GM12878 (cell line): ENCODE results near the gene ARFIP1. TPM values are rescaled to one million over a fixed set of nuclear protein-coding genes. Genes with fewer than 3 reads are reported as not detected.

Source experiments
- ATAC-seq: fragments of 200-7000 bp; cut with Tn5 transposase; 3 replicates; pipeline ENCODE4 v1.9.1; 2020; ENCODE audit warnings: mild to moderate bottlenecking, moderate library complexity
- BruUV-seq: library from RNA; stranded (reverse); fragments of 400-500 nt; replicated peaks from 2 replicates; lab custom pipeline; 2021; lab: Mats Ljungman, UMichigan
- CTCF ChIA-PET: fragments of 300-600 bp; sonication (Branson Sonifier 250); formaldehyde crosslinking; extraction: SDS; loops from one replicate; lab custom pipeline; 2021; ENCODE audit warnings: inconsistent platforms; lab: Yijun Ruan, JAX
- POLR2A ChIA-PET: fragments of 350-600 bp; formaldehyde crosslinking; extraction: SDS; loops from one replicate; lab custom pipeline; 2021; ENCODE audit warnings: inconsistent platforms; lab: Charles Lee
- RAD21 ChIA-PET: fragments of 300-600 bp; sonication (Branson Sonifier 250); formaldehyde crosslinking; loops from one replicate; lab custom pipeline; 2023; ENCODE audit warnings: antibody characterized with exemption; ENCODE audit not compliant: unreplicated experiment; lab: Charles Lee
- SMC1A ChIA-PET: fragments of 300-600 bp; sonication (Branson Sonifier 250); formaldehyde crosslinking; loops from one replicate; lab custom pipeline; 2023; ENCODE audit not compliant: unreplicated experiment, uncharacterized antibody; lab: Charles Lee
- DNase-seq: peaks from one replicate; pipeline ENCODE4 v3.0.0-alpha.2; 2011; ENCODE audit warnings: low read depth, low spot score
- FAIRE-seq: peaks from 3 replicates; lab custom pipeline; 2011; peaks lifted over from hg19 to GRCh38; lab: Jason Lieb, UNC
- H2AFZ ChIP-seq: 2 replicates; pipeline ENCODE4 v1.6.0; 2011; ENCODE audit warnings: low read depth, low read length, control low read depth; ENCODE audit not compliant: control insufficient read depth
- H3K27ac ChIP-seq: 2 replicates; pipeline ENCODE4 v1.5.1; 2011; ENCODE audit warnings: control low read depth; ENCODE audit not compliant: control insufficient read depth, insufficient read depth
- H3K27me3 ChIP-seq, 2 experiments: replicated peaks in 1 of 2; 2 replicates each; pipeline versions ENCODE4 v1.6.0 to v1.6.1; 2011; ENCODE audit warnings: low read length in 1 of 2; ENCODE audit not compliant: control insufficient read depth in 2 of 2, insufficient read depth in 2 of 2
- H3K36me3 ChIP-seq, 2 experiments: 2 replicates each; pipeline ENCODE4 v1.5.1; 2011; ENCODE audit warnings: low read length in 1 of 2; ENCODE audit not compliant: control insufficient read depth in 2 of 2, insufficient read depth in 2 of 2
- H3K4me1 ChIP-seq: 2 replicates; pipeline ENCODE4 v1.6.1; 2011; ENCODE audit warnings: mild to moderate bottlenecking, low read length, moderate library complexity, mixed read lengths; ENCODE audit not compliant: control insufficient read depth, insufficient read depth
- H3K4me2 ChIP-seq: 2 replicates; pipeline ENCODE4 v1.6.0; 2011; ENCODE audit warnings: control low read depth; ENCODE audit not compliant: control insufficient read depth, insufficient read depth
- H3K4me3 ChIP-seq: fragments of 200-600 bp; sonication (generic); 2 replicates; pipeline ENCODE4 v1.5.1; 2016
- H3K79me2 ChIP-seq: 2 replicates; pipeline ENCODE4 v1.6.0; 2011; ENCODE audit warnings: low read length; ENCODE audit not compliant: control insufficient read depth, insufficient read depth
- H3K9ac ChIP-seq: 2 replicates; pipeline ENCODE4 v1.8.0; 2011; ENCODE audit warnings: low read length, control low read depth, mixed read lengths; ENCODE audit not compliant: control insufficient read depth, insufficient read depth
- H3K9me3 ChIP-seq: replicated peaks from 3 replicates; pipeline ENCODE4 v1.5.1; 2011; ENCODE audit warnings: mild to moderate bottlenecking, low read length; ENCODE audit not compliant: control insufficient read depth, insufficient read depth
- H4K20me1 ChIP-seq: 2 replicates; pipeline ENCODE4 v1.6.0; 2011; ENCODE audit not compliant: control insufficient read depth, insufficient read depth
- BHLHE40 ChIP-seq, 2 experiments: fragments of 450-650 bp in 1 of 2; IDR thresholded peaks; 2 replicates each; pipeline ENCODE4 v1.6.1; 2011 to 2017; ENCODE audit warnings: low read depth in 2 of 2, borderline replicate concordance in 1 of 2, improper control_type of control experiment in 1 of 2, low read length in 1 of 2, mild to moderate bottlenecking in 1 of 2
- BRCA1 ChIP-seq: IDR thresholded peaks from 2 replicates; pipeline ENCODE4 v1.6.1; 2011; ENCODE audit warnings: low read depth, low read length, improper control_type of control experiment
- MEF2B ChIP-seq: fragments of 450-650 bp; IDR thresholded peaks from 2 replicates; pipeline ENCODE4 v1.6.1; 2018; ENCODE audit warnings: mild to moderate bottlenecking, moderate library complexity; ENCODE audit not compliant: partially characterized antibody, poor library complexity, severe bottlenecking
- MYB ChIP-seq: fragments of 150-350 bp; IDR thresholded peaks from 2 replicates; pipeline ENCODE4 v1.6.1; 2014; ENCODE audit warnings: mild to moderate bottlenecking, low read depth, low read length, borderline replicate concordance
- POU2F2 ChIP-seq: IDR thresholded peaks from 3 replicates; pipeline ENCODE4 v1.6.1; 2011; ENCODE audit warnings: low read depth, mild to moderate bottlenecking, low read length, borderline replicate concordance
- SUPT20H ChIP-seq: IDR thresholded peaks from 2 replicates; pipeline ENCODE4 v1.6.1; 2011; ENCODE audit warnings: low read depth, mild to moderate bottlenecking, low read length, moderate library complexity, borderline replicate concordance; ENCODE audit not compliant: control insufficient read depth
- WGBS: methylation state at CpG from one replicate; pipeline ENCODE4 v1.1.6; 2016; ENCODE audit warnings: low lambda C conversion rate; ENCODE audit not compliant: insufficient replicate concordance, insufficient coverage; ENCODE audit errors: missing lambda C conversion rate; 5-methylcytosine and 5-hydroxymethylcytosine counted together
- in situ Hi-C: fragments of 300-500 bp; cut with MboI; formaldehyde crosslinking; loops from 9 replicates; pipeline ENCODE4 v1.14.3; 2018; ENCODE audit warnings: mixed read lengths
- intact Hi-C: fragments of 100-400 bp; cut with micrococcal nuclease; formaldehyde crosslinking; loops from one replicate; pipeline ENCODE4 v1.14.2; 2022; ENCODE audit not compliant: unreplicated experiment
- polyA plus RNA-seq, 11 experiments: library from polyadenylated mRNA; depleted of rRNA in 4 of 11; unstranded in 6 of 11; stranded (reverse) in 5 of 11; fragments of >200 nt; fragmentation: Nextera tagmentation in 4 of 11; fragmentation: Illumina TruSeq in 1 of 11; extraction: Ambion mirVana in 4 of 11; extraction: Trizol in 1 of 11; gene quantifications; 1 replicate in 1 of 11; 2 replicates in 10 of 11; pipeline versions ENCODE4 v1.2.1 to v1.2.3, GENCODE V29; 2011 to 2016; ENCODE audit warnings: inconsistent platforms in 2 of 11, missing spikeins in 2 of 11, low read depth in 1 of 11
- total RNA-seq, 4 experiments: library from RNA; depleted of rRNA in 3 of 4; stranded (reverse); fragments of >200 nt in 3 of 4; fragmentation: Illumina TruSeq in 1 of 4; extraction: Trizol in 1 of 4; gene quantifications; 2 replicates each; pipeline versions ENCODE4 v1.2.1 to v1.2.3, GENCODE V29; 2013 to 2021
- TF ChIP-seq, protein P1 (sequence below): IDR thresholded peaks from 2 replicates; pipeline ENCODE4 v1.6.1; 2012; ENCODE audit warnings: low read depth, low read length, improper control_type of control experiment

Gene ARFIP1
- total and polyA plus RNA-seq, 10 of the 15 experiments (the other 5 are each of a cell fraction or from before 2014, with no cell fraction given), result 9.5 to 21.7 (median 15.4) TPM

DNA sequence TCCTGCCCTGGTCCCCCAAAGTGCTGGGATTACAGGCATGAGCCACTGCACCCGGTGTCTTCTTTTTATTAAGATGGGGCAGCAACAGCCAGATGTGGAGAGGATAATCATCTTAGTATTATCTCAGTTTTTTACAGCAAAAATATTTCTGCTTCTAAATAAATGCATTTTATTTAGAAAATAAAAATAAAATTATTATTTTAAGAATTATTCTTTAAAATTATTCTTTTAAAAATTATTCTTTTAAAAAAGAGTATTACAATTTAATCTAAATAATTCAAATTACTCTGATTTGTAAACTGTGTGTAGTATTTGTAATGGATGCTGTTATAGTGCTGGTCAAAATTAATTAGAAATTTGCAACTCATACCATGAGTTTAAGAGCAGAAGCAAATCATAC, 67.6 kb downstream of the ARFIP1 start:
- POLR2A ChIA-PET, result no interaction called here
- SMC1A ChIA-PET, result interaction anchor here (0.6 to 4.4 kb wide), 9 partner anchors 9 to 797 kb away, joined by 3 to 61 read pairs (median 4); no protein-coding TSS in a partner anchor
- intact Hi-C loops, result loop anchor here (10.0 kb wide), 1 partner anchor 467 kb away; no protein-coding TSS in a partner anchor

DNA sequence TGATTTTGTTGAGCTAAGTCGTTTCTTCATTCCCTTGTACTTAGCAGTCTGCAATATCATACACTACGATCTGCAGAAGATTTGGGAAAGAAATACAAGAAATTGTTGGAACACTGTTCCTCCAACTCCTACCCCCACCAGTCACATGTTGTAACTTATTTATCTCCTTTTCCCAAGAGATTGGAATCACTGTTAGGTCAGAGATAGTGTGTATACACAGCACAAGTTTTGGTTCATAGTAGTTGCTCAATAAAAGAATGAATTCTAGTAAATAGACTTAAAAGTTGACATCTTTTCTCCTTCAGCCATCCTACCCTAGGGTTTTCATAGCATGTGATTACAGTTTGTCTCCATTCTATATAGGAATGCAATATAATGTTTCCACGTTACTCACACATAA, 68.8 kb downstream of the ARFIP1 start:
- no TSS peak for BruUV-seq
- Histone ChIP-seq H2AFZ (no peak overlapping the region), H3K4me2 (no peak overlapping the region), H3K4me1 (peaks cover 6% of the 10 kb centered on the region), H3K9me3 (peaks cover 8% of the 10 kb centered on the region; the same call in 2 of the 3 replicates), H3K27ac (no peak overlapping the region), H3K27me3 (no peaks in the 10 kb centered on the region), H4K20me1 (no peaks in the 10 kb centered on the region), H3K79me2 (no peaks in the 10 kb centered on the region), H3K9ac (no peak overlapping the region), H3K4me3 (no peak overlapping the region), H3K36me3 (no peaks in the 10 kb centered on the region)
- ChIA-PET RAD21 (interaction anchor here (0.8 to 3.5 kb wide), 8 partner anchors 69 to 901 kb away, joined by 3 to 33 read pairs (median 8); partner anchors contain the start of genes ARFIP1 and TIGD4), CTCF (interaction anchor here (0.7 to 7.8 kb wide), 11 partner anchors 12 to 498 kb away, joined by 3 to 94 read pairs (median 4); partner anchors contain the start of gene TIGD4), SMC1A (interaction anchor here (0.9 to 4.4 kb wide), 11 partner anchors 8 to 893 kb away, joined by 3 to 61 read pairs (median 4); no protein-coding TSS in a partner anchor), POLR2A (interaction anchor here (0.5 to 0.6 kb wide), 2 partner anchors 400 to 506 kb away, joined by 3 read pairs; no protein-coding TSS in a partner anchor)
- TF ChIP-seq SUPT20H (no peak), MYB (no peak)
- TF ChIP-seq, protein P1, sequence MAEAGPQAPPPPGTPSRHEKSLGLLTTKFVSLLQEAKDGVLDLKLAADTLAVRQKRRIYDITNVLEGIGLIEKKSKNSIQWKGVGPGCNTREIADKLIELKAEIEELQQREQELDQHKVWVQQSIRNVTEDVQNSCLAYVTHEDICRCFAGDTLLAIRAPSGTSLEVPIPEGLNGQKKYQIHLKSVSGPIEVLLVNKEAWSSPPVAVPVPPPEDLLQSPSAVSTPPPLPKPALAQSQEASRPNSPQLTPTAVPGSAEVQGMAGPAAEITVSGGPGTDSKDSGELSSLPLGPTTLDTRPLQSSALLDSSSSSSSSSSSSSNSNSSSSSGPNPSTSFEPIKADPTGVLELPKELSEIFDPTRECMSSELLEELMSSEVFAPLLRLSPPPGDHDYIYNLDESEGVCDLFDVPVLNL, result no peak
- FAIRE-seq (no peak), ATAC-seq (no peak), DNase-seq (no peak)
- 93% methylated on average over 3 of the region's 3 CpGs for whole genome bisulfite sequencing
- in situ Hi-C loops (loop anchor here (5.0 kb wide), 1 partner anchor 239 kb away; no protein-coding TSS in a partner anchor), intact Hi-C loops (loop anchor here (10.0 kb wide), 1 partner anchor 466 kb away; no protein-coding TSS in a partner anchor)

More for the DNA sequence above, 67.6 kb downstream of the ARFIP1 start:
- 100% methylated on average over 1 of the region's 1 CpG for WGBS
- H3K4me2 ChIP-seq, result no peak overlapping the region
- H2AFZ ChIP-seq, result no peak overlapping the region
- H3K9ac ChIP-seq, result no peak overlapping the region
- in situ Hi-C loops, result loop anchor here (5.0 kb wide), 1 partner anchor 240 kb away; no protein-coding TSS in a partner anchor
- peaks cover 6% of the 10 kb centered on the region for H3K4me1 ChIP-seq
- DNase-seq, result no peak
- no peaks in the 10 kb centered on the region for H3K36me3 ChIP-seq
- 0 out of 3 replicates have a peak, but pooled peaks cover under 1% of the 10 kb centered on the region for H3K9me3 ChIP-seq
- TF ChIP-seq BRCA1 (no peak), MEF2B (no peak), POU2F2 (no peak), BHLHE40 (IDR thresholded peaks at IDR 0.05; ENCODE audit: borderline replicate concordance in 1 of 2, low read depth in 2 of 2, low read length in 1 of 2) (no peak)
- ATAC-seq, result no peak
- no peaks in the 10 kb centered on the region for H3K27me3 ChIP-seq
- ChIA-PET RAD21 (interaction anchor here (0.9 to 3.5 kb wide), 5 partner anchors 39 to 280 kb away, joined by 3 to 33 read pairs (median 8); partner anchors contain the start of genes ARFIP1 and TIGD4), CTCF (interaction anchor here (0.6 to 7.8 kb wide), 15 partner anchors 10 to 802 kb away, joined by 3 to 94 read pairs (median 4); no protein-coding TSS in a partner anchor)
- no peaks in the 10 kb centered on the region for H3K79me2 ChIP-seq
- H3K4me3 ChIP-seq, result no peak overlapping the region
- no peak overlapping the region for H3K27ac ChIP-seq
- no peaks in the 10 kb centered on the region for H4K20me1 ChIP-seq
- no peak for FAIRE-seq
- no TSS peak for BruUV-seq
